ENCODE results near the gene MACROH2A2. TPM values are rescaled to one million over a fixed set of nuclear protein-coding genes. Genes with fewer than 3 reads are reported as not detected.

MACROH2A2 gene
- total RNA-seq, 6 experiments from 2014 or later: 0.69 to 1.1 TPM; not detected in 4

DNA sequence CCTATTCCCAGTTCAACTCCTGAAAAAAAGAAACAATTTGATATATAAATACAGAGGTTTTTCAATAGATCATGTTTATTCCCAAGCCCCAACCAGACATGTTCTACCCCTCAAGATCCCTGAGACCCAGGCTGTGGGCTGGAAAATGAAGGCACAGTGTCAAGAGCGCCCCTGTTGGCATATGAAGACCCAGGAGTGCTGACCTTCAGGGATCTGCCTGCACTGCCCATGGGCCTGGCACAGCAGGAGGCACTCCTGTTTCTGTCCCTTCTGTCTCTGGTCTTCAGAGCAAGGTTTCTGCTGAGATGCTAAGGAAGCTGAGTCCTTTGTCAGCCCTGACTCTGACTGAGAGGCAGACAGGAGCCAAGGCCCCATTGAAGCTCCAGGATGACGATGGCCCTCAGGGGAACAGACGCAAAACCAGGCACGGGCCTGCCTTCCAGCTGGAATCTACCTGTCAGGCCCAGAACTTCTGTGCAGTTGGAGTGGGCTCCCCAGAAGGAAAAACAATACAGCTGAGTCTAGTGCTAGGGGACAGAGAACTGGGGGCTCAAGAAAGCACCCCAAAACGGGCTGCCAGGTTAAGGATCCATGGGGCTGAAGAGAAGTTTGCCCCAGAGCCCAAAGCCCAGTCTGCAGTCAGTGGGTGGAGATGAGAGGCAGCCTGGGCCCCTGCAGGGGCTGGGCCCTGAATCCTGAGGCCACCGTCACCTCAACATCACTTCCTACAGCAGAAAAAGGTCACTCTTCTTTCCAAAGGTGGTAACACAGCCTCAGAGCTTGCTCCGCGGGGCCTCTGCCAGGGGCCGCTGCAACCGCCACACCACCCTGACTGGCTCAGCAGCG is 86.7 kb downstream of the MACROH2A2 start:
- H3K36me3 Mint-ChIP-seq (ENCODE audit: low read depth): peaks cover 13% of the 10 kb centered on the region
- DNase-seq: no peak
- H3K27me3 Mint-ChIP-seq (ENCODE audit: insufficient read depth): no peaks in the 10 kb centered on the region; the same call in 1 of the 2 replicates
- H3K27ac Mint-ChIP-seq: no peak overlapping the region
- TF ChIP-seq, protein P1, sequence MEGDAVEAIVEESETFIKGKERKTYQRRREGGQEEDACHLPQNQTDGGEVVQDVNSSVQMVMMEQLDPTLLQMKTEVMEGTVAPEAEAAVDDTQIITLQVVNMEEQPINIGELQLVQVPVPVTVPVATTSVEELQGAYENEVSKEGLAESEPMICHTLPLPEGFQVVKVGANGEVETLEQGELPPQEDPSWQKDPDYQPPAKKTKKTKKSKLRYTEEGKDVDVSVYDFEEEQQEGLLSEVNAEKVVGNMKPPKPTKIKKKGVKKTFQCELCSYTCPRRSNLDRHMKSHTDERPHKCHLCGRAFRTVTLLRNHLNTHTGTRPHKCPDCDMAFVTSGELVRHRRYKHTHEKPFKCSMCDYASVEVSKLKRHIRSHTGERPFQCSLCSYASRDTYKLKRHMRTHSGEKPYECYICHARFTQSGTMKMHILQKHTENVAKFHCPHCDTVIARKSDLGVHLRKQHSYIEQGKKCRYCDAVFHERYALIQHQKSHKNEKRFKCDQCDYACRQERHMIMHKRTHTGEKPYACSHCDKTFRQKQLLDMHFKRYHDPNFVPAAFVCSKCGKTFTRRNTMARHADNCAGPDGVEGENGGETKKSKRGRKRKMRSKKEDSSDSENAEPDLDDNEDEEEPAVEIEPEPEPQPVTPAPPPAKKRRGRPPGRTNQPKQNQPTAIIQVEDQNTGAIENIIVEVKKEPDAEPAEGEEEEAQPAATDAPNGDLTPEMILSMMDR (IDR thresholded peaks at IDR 0.05): no peak
- no peaks in the 10 kb centered on the region for H3K9me3 Mint-ChIP-seq
- peaks cover 3% of the 10 kb centered on the region for H3K4me1 Mint-ChIP-seq (ENCODE audit: low read depth)
- no peak overlapping the region for H3K4me3 Mint-ChIP-seq

DNA sequence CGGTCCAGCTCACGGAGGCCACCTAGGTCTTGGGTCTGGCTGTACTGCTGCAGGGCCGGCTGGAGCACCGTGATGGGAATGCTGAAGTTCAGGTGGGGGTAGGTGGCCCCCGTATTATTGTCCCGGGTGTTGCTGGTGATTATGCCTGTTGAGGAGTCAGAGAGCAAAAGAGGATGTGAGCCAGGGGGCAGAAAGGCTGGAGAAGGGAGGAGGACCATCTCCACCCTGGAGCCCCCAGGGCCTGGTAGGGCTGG is 87.3 kb downstream of the MACROH2A2 start:
- no peak for DNase-seq
- H3K4me3 Mint-ChIP-seq: no peak overlapping the region
- peaks cover 5% of the 10 kb centered on the region for H3K4me1 Mint-ChIP-seq (ENCODE audit: low read depth)
- H3K9me3 Mint-ChIP-seq: no peaks in the 10 kb centered on the region
- TF ChIP-seq, protein P1 (IDR thresholded peaks at IDR 0.05): no peak
- no peak overlapping the region for H3K27ac Mint-ChIP-seq
- H3K27me3 Mint-ChIP-seq (ENCODE audit: insufficient read depth): no peaks in the 10 kb centered on the region; the same call in 1 of the 2 replicates
- peaks cover 15% of the 10 kb centered on the region for H3K36me3 Mint-ChIP-seq (ENCODE audit: low read depth)

DNA sequence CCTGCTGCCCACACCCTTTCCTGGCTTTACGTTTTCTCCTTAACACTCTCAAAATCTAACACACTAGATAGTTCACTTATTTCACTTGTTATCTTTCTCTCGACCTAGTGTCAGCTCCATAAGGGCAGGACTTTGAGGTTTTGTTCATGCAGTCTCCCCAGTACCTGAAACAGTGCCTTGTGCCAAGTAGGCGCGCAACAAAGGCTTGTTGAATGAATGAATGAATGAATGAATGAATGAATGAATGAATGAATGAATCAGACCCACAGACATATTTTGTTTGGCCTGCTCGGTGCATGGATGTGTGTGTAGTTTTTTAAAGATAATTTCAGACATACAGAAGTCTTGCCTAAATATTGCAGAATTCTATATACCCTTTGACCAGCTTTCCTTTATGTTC is 87.7 kb downstream of the MACROH2A2 start:
- peaks cover 5% of the 10 kb centered on the region for H3K4me1 Mint-ChIP-seq (ENCODE audit: low read depth)
- H3K4me3 Mint-ChIP-seq: no peak overlapping the region
- DNase-seq: no peak
- no peaks in the 10 kb centered on the region; the same call in 1 of the 2 replicates for H3K27me3 Mint-ChIP-seq (ENCODE audit: insufficient read depth)
- H3K36me3 Mint-ChIP-seq (ENCODE audit: low read depth): peaks cover 15% of the 10 kb centered on the region
- H3K9me3 Mint-ChIP-seq: no peaks in the 10 kb centered on the region
- no peak overlapping the region for H3K27ac Mint-ChIP-seq
- TF ChIP-seq, protein P1 (IDR thresholded peaks at IDR 0.05): no peak

- no peaks in the 10 kb centered on the region; the same call in 1 of the 2 replicates for H3K27me3 Mint-ChIP-seq (ENCODE audit: insufficient read depth)
- no peak overlapping the region for H3K27ac Mint-ChIP-seq
- H3K4me1 Mint-ChIP-seq (ENCODE audit: low read depth): peaks cover 17% of the 10 kb centered on the region
- TF ChIP-seq, protein P1 (IDR thresholded peaks at IDR 0.05): no peak
- H3K9me3 Mint-ChIP-seq: no peaks in the 10 kb centered on the region
- no peak overlapping the region for H3K4me3 Mint-ChIP-seq
- peaks cover 14% of the 10 kb centered on the region for H3K36me3 Mint-ChIP-seq (ENCODE audit: low read depth)
- no peak for DNase-seq
These were observed 89.9 kb downstream of the MACROH2A2 start for GRCh38 chr10:70142555-70142954.

GRCh38 chr10:70144372-70145110 is 91.9 kb downstream of the MACROH2A2 start:
- peak overlapping the region; percentile 78; the same call in 1 of the 2 replicates for H3K4me3 Mint-ChIP-seq
- H3K4me1 Mint-ChIP-seq (ENCODE audit: low read depth): peaks cover 28% of the 10 kb centered on the region
- no peaks in the 10 kb centered on the region for H3K9me3 Mint-ChIP-seq
- DNase-seq: no peak
- TF ChIP-seq, protein P1 (IDR thresholded peaks at IDR 0.05): no peak
- peak overlapping the region; percentile 67 for H3K27ac Mint-ChIP-seq
- no peaks in the 10 kb centered on the region; the same call in 1 of the 2 replicates for H3K27me3 Mint-ChIP-seq (ENCODE audit: insufficient read depth)
- H3K36me3 Mint-ChIP-seq (ENCODE audit: low read depth): peaks cover 15% of the 10 kb centered on the region

Data from HFFc6 (cell line).